ENCODE data around the gene KMT2C.

DNA sequence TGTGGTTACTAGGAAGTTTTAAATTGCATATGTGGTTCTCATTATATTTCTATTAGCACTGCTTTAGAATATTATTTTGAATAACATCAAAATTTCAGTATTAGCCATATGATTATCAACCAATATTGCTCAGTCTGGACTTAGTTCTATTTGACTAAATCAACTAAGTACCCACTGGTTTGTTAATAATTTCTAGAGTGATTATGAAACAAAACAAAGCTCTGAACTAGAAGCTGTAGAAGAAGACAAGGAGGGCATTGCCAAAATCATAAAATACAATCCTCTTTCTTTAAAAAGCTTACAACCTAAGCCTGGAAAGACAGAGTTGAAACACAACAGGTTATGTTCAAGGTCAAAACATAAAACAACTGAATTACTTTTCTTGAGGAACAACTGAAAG is 204.7 kb downstream of the KMT2C start:
- TF ChIP-seq YY1 (IDR thresholded peaks at IDR 0.05; ENCODE audit: low read depth, low read length) (no peak), FOSL1 (IDR thresholded peaks at IDR 0.05; ENCODE audit: insufficient read depth, low read depth, low read length) (no peak), POLR2A (IDR thresholded peaks at IDR 0.05; ENCODE audit: control extremely low read depth in 1 of 2, low read depth in 2 of 2, low read length in 2 of 2) (no peak), POLR2AphosphoS5 (IDR thresholded peaks at IDR 0.05; ENCODE audit: low read depth, low read length) (no peak), EP300 (IDR thresholded peaks at IDR 0.05; ENCODE audit: borderline replicate concordance in 1 of 2, low read depth in 2 of 2, low read length in 2 of 2) (no peak), SRF (IDR thresholded peaks at IDR 0.05; ENCODE audit: low read depth, low read length) (no peak), HDAC6 (IDR thresholded peaks at IDR 0.05; ENCODE audit: low read depth, low read length) (no peak), JUND (IDR thresholded peaks at IDR 0.05; ENCODE audit: low read length) (no peak), CHD2 (IDR thresholded peaks at IDR 0.05; ENCODE audit: low read length) (no peak), EZH2 (IDR thresholded peaks at IDR 0.05; ENCODE audit: low read depth, low read length, severe bottlenecking) (no peak)
- TF ChIP-seq, protein P1, sequence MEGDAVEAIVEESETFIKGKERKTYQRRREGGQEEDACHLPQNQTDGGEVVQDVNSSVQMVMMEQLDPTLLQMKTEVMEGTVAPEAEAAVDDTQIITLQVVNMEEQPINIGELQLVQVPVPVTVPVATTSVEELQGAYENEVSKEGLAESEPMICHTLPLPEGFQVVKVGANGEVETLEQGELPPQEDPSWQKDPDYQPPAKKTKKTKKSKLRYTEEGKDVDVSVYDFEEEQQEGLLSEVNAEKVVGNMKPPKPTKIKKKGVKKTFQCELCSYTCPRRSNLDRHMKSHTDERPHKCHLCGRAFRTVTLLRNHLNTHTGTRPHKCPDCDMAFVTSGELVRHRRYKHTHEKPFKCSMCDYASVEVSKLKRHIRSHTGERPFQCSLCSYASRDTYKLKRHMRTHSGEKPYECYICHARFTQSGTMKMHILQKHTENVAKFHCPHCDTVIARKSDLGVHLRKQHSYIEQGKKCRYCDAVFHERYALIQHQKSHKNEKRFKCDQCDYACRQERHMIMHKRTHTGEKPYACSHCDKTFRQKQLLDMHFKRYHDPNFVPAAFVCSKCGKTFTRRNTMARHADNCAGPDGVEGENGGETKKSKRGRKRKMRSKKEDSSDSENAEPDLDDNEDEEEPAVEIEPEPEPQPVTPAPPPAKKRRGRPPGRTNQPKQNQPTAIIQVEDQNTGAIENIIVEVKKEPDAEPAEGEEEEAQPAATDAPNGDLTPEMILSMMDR (IDR thresholded peaks at IDR 0.05; ENCODE audit: control extremely low read depth in 1 of 3, insufficient read depth in 1 of 3, low read depth in 1 of 3, low read length in 3 of 3) = no peak
- TF ChIP-seq, protein P2, sequence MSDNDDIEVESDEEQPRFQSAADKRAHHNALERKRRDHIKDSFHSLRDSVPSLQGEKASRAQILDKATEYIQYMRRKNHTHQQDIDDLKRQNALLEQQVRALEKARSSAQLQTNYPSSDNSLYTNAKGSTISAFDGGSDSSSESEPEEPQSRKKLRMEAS (IDR thresholded peaks at IDR 0.05) = no peak

All from H1 (cell line).